ENCODE measurements around the gene MTPN. TPM values are rescaled to one million over a fixed set of nuclear protein-coding genes. Genes with fewer than 3 reads are reported as not detected.
A peak's percentile ranks its signal among the peaks of the same experiment; 100 is the strongest.

Gene MTPN
- polyA plus RNA-seq, 4 donors, result 150 to 185 (median 183) TPM

DNA sequence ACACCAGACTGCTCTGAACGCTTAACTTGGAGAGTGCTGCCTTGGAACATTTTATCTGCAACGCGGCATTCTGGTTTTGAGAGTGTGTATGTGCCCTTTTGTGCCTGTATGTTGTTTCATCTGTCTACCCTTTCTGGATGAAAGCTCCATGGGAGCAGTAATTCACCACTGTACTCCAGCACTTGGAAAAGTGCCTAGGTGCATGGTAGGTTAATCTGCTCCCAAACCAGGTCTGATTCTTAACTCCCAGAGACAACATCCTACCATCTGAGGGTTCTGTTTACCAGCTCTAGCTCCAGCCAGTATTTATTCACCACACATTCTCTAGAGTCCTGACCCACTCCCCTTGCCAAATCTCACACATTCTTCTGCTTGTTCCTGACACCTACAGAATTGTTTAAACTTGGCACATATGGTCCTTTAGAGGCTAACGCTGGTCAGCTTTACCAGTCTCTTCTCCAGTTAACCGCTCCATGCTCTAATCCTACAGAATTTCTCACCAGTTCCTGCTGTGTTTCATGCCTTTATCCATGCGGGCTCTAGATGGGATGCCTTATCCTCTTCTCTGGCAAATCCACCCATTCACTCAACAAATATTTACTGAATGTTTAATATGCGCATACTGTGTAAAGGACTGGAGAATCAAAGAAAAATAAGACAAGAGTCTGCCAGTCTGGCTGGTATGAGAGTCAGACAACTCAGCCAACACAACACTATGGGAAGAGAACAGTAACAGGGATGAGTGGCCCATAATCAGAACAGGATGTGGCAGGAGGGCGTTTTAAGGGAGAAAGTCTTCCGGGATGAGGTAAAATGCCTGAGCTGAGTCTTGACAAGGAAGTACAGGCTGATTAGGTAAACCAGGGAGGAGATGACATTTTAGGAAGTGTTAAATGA lies 46.3 kb downstream of the MTPN start:
- no peak for DNase-seq (ENCODE audit: low read depth in 4 of 4, low spot score in 3 of 4)

DNA sequence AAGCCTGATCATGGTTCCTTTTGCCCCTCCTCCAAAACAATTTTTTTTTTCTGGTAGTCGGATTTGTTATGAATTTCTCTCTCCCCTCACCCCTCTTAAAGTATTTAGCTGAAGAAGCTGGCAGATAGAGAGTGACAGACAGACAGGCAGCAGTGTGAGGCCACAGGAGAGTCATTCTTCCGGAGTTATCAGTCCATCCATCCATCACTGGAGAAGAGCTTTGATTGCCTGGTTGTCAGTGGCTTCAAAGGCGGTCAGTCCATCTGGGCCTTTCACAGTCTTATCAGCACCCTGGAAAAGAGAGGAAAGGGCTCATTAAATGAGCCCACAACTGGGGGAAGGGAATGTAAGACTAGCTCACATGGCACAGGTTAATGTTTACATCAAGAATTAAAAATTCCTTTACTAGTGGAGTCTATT lies 47.4 kb downstream of the MTPN start:
- DNase-seq (ENCODE audit: low read depth in 4 of 4, low spot score in 3 of 4), result peak in 1 of 4 donors; percentile 19

DNA sequence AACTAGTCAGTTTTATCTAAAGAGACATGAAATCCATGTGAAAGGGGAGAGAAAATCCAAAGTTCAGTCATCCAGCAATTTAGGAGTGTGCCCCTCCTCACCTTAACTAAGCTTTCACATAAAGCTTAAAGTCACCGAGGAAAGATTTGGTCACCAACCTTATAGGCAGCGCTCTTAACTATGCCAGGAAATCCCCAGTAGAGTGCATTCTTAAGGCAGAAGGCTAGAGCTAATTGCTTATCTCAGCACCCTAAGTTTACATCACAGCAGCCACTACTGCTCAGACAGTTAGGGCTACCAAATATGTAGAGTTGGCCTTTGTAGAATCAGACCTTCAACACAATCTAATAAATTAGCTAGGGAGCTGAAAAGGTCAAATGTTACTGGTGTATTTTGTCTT lies 47.9 kb downstream of the MTPN start:
- DNase-seq (ENCODE audit: low read depth in 4 of 4, low spot score in 3 of 4), result no peak

DNA sequence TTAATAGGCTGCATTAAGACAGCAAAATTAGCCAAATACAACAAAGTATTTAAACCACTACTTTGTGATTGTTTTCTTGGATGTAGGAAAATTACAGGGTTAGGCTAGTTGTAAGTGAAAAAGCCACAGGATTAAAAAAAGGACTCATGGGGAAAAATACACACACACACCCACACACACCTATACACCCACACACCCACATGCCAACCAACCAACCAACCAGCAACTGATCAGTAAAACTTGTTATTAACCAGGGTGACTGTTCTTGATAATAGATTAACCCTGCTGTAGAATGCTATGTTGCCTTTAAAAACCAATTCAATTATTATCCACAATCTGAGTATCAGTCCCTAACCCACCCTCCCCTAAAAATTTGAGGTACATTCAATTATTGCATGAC lies 49.0 kb downstream of the MTPN start:
- DNase-seq (ENCODE audit: low read depth in 4 of 4, low spot score in 3 of 4), result no peak

- no peak for DNase-seq (ENCODE audit: low read depth in 4 of 4, low spot score in 3 of 4)
Observed at GRCh38 chr7:135925210-135925609, 51.9 kb downstream of the MTPN start.

- DNase-seq (ENCODE audit: low read depth in 4 of 4, low spot score in 3 of 4), result no peak
Observed at GRCh38 chr7:135924302-135924701, 52.9 kb downstream of the MTPN start.

DNA sequence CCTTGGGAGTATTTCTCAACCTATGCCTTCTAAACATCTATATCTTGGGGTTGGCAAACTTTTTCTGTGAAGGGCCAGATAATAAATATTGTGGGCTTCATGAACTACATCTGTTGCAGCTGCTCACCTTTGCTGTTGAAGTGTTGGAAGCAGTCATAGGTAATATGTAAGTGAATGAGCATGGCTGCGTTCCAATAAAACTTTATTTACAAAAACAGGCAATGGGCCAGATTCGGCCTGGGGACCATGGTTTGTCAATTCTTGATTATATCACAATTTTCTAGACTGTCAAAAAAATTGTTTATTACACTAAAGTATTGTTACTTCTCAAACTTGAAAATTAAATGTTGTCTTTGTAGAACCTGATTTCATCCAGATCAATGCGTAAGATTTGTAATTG lies 54.9 kb downstream of the MTPN start:
- no peak for DNase-seq (ENCODE audit: low read depth in 4 of 4, low spot score in 3 of 4)

GRCh38 chr7:135920478-135920877 lies 56.7 kb downstream of the MTPN start:
- no peak for DNase-seq (ENCODE audit: low read depth in 4 of 4, low spot score in 3 of 4)

GRCh38 chr7:135919071-135919841 lies 57.9 kb downstream of the MTPN start:
- no peak for DNase-seq (ENCODE audit: low read depth in 4 of 4, low spot score in 3 of 4)

- DNase-seq (ENCODE audit: low read depth in 4 of 4, low spot score in 3 of 4), result no peak
Observed at GRCh38 chr7:135918134-135918533, 59.0 kb downstream of the MTPN start.

GRCh38 chr7:135917721-135918120 lies 59.4 kb downstream of the MTPN start:
- no peak for DNase-seq (ENCODE audit: low read depth in 4 of 4, low spot score in 3 of 4)

DNA sequence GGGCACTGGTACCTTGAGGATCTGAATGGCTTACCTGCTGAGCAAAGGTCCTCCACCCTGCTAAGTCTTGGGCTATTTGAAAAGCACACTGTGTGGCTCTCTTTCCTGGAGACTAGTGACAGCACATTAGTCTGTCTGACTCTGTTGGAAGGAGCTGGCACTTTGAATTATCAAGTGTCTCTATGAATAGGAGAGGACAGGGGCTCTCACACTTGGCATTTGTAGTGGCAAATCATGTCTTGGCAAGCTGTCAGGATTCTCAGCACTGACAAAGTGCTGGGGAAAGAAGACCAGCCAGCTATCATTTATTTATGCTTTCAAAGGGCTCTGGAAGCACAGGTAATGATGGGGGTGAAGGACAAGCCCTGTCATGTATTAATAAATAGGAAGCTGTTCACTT lies 62.8 kb downstream of the MTPN start:
- no peak for DNase-seq (ENCODE audit: low read depth in 4 of 4, low spot score in 3 of 4)

GRCh38 chr7:135913404-135913803 lies 63.8 kb downstream of the MTPN start:
- no peak for DNase-seq (ENCODE audit: low read depth in 4 of 4, low spot score in 3 of 4)

DNA sequence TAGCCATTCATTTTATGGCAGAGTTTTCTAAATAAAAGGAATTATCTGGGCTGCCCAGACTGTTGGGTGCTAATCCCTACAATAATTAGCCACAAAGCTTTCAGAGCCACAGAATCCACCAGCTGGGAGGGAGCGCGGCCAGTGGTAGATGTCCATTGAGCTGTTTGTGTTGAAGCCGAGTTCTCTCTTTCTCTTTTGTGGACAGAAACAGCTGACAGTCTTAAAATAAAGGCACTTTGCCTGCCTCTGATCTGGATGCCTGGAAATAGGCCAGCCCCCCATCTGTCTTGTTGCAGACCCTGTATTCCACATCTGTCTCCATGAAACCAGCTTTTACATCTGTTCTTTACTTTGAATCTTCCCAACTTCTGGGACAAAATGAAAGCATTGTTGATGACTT lies 66.1 kb downstream of the MTPN start:
- DNase-seq (ENCODE audit: low read depth in 4 of 4, low spot score in 3 of 4), result peak in 3 of 4 donors; percentile 22 to 37 (median 29)

- no peak for DNase-seq (ENCODE audit: low read depth in 4 of 4, low spot score in 3 of 4)
Observed at GRCh38 chr7:135910393-135911036, 66.6 kb downstream of the MTPN start.

DNA sequence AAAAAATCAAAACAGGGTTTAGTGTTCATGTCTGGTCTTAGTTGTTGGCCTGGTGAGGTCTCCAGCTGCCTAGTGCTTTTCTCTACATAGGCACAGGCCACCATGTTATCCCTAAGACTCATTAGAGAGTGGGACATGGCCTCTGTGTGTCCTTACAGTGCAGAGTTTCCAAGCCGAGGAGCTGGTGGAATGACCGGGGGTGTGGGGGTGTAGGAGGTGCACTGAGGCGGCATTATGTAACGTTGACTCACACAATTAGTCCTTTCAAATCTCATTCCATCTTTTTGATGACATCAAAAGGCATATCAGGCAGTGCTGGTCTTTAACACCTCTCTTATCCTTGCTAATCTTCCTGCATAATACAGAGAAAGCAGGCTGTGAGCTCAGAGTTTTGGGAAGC lies 71.3 kb downstream of the MTPN start:
- no peak for DNase-seq (ENCODE audit: low read depth in 4 of 4, low spot score in 3 of 4)

DNA sequence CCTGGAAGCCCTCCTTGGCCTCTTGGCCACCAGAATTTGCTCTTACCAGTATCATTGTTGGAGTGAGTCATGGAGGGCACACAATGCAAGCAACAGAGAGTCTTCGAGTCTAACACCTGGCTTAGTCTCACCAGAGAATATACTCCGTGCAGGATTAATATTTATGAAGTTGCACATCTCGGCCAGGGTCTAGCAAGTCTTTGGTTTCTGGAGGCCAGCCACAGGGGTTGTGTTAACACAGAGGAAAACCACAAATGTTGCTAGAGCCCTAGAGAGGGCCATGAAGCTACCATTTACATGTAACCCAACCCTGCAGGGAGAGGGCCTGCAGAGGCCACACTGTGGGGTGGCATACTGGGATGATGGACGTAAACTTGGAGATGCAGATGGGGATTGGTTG lies 71.8 kb downstream of the MTPN start:
- no peak for DNase-seq (ENCODE audit: low read depth in 4 of 4, low spot score in 3 of 4)

DNA sequence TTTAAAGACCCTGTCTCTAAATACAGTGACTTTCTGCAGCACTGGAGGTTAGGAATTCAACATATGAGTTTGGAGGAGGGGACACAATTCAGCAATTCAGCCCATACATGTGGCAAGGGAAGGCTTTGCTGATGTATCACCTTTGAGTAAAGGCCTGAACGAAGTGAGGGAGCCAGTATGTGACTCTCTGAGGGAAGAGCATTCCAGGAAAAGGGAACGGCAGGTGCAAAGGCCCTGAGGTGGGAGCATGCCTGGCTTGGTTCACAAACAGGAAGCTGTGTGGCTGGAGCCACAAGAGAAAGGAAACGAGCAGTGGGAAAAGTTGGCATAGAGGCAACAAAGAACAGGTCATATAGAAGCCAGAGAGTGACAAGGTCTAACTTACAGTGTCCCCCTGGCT lies 72.9 kb downstream of the MTPN start:
- DNase-seq (ENCODE audit: low read depth in 4 of 4, low spot score in 3 of 4), result no peak

- no peak for DNase-seq (ENCODE audit: low read depth in 4 of 4, low spot score in 3 of 4)
Observed at GRCh38 chr7:135901585-135902540, 75.3 kb downstream of the MTPN start.

DNA sequence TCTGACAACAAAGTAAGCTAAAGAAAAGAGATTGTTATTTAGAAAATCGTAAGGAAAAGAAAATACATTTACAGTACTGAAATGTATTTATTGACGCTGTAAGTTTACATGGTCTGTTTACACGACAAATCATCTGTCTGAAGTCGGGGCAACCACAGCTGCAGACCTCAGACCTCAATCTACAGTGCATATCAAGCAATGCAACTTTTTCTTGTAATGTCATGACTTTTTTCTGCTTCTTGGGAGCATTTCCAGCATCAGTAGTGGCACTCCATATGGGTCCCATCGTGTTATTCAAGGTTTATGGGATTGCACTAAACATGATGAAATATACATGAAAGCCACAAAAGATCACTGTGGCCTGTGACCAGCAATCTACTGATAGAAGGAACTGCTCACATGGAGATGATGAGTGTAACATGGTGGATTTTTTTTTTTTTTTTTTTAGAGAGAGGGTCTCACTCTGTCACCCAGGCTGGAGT lies 77.1 kb downstream of the MTPN start:
- DNase-seq (ENCODE audit: low read depth in 4 of 4, low spot score in 3 of 4), result peak; percentile 20 to 43 (median 31)

All from right renal pelvis (tissue), 4 donors.